AG04450 (cell line): ENCODE results near the gene RGS1. TPM values are rescaled to one million over a fixed set of nuclear protein-coding genes. Genes with fewer than 3 reads are reported as not detected.
"Not testable (repeated sequence)": the region's sequence is repeated elsewhere in the genome, so short reads cannot be mapped to it uniquely, and the experiment has no call there.

Experiments
- CTCF ChIA-PET: fragments of 300-600, 350-600 bp; formaldehyde crosslinking; extraction: SDS; loops from one replicate; lab custom pipeline; 2022; ENCODE audit warnings: antibody characterized with exemption, inconsistent platforms; lab: Charles Lee
- POLR2A ChIA-PET: fragments of 350-600 bp; formaldehyde crosslinking; extraction: SDS; loops from one replicate; lab custom pipeline; 2021; ENCODE audit warnings: antibody characterized with exemption, inconsistent platforms; lab: Yijun Ruan, JAX
- DNase-seq: peaks from one replicate; pipeline ENCODE4 v3.0.0-alpha.2; 2011; ENCODE audit warnings: low read depth, low spot score
- H3K27ac ChIP-seq: one replicate; pipeline ENCODE4 v1.5.1; 2012; ENCODE audit warnings: low read depth, low read length, control low read depth
- H3K27me3 ChIP-seq: one replicate; pipeline ENCODE4 v1.6.0; 2012; ENCODE audit warnings: low read length; ENCODE audit not compliant: control insufficient read depth, insufficient read depth
- H3K4me3 ChIP-seq: 2 replicates; pipeline ENCODE4 v1.5.1; 2011; ENCODE audit warnings: mild to moderate bottlenecking, low read depth, low read length, control low read depth
- H3K9me3 ChIP-seq: 2 replicates; pipeline ENCODE4 v1.5.1; 2012; ENCODE audit warnings: low read length; ENCODE audit not compliant: control insufficient read depth, insufficient read depth
- CTCF ChIP-seq: IDR thresholded peaks from 2 replicates; pipeline ENCODE4 v1.5.1; 2011; ENCODE audit warnings: low read depth, low read length, control low read depth, inconsistent platforms
- polyA plus RNA-seq: library from polyadenylated mRNA; depleted of rRNA; stranded (reverse); fragments of >200 nt; gene quantifications from 2 replicates; pipeline ENCODE4 v1.2.3, GENCODE V29; 2011

Gene RGS1
- polyA plus RNA-seq, 1 experiment = not detected

GRCh38 chr1:192530254-192530653 lies 45.3 kb upstream of the RGS1 start:
- no peaks in the 10 kb centered on the region for H3K27me3 ChIP-seq
- POLR2A ChIA-PET = interaction anchor here (1.8 kb wide), 1 partner anchor 9 kb away, joined by 6 read pairs; no protein-coding TSS in a partner anchor
- H3K9me3 ChIP-seq = no peaks in the 10 kb centered on the region
- no peak overlapping the region for H3K4me3 ChIP-seq
- DNase-seq = no peak
- no peak overlapping the region for H3K27ac ChIP-seq
- TF ChIP-seq CTCF = no peak
- CTCF ChIA-PET = no interaction called here

GRCh38 chr1:192531037-192531703 lies 44.4 kb upstream of the RGS1 start:
- H3K9me3 ChIP-seq, CTCF ChIA-PET, H3K4me3 ChIP-seq, H3K27ac ChIP-seq, H3K27me3 ChIP-seq: not testable (repeated sequence)
- peak; percentile 80 for DNase-seq
- POLR2A ChIA-PET = interaction anchor here (1.0 kb wide), 1 partner anchor 9 kb away, joined by 3 read pairs; no protein-coding TSS in a partner anchor

GRCh38 chr1:192534666-192535065 lies 40.9 kb upstream of the RGS1 start:
- H3K27me3 ChIP-seq = no peaks in the 10 kb centered on the region
- H3K4me3 ChIP-seq = no peak overlapping the region
- TF ChIP-seq CTCF = no peak
- ChIA-PET CTCF (no interaction called here), POLR2A (no interaction called here)
- no peak overlapping the region for H3K27ac ChIP-seq
- H3K9me3 ChIP-seq = no peaks in the 10 kb centered on the region
- DNase-seq = no peak

GRCh38 chr1:192535916-192536664 lies 39.5 kb upstream of the RGS1 start:
- H3K9me3 ChIP-seq = no peaks in the 10 kb centered on the region
- ChIA-PET POLR2A (no interaction called here), CTCF (no interaction called here)
- no peak for TF ChIP-seq CTCF
- H3K27ac ChIP-seq = no peak overlapping the region
- no peaks in the 10 kb centered on the region for H3K27me3 ChIP-seq
- no peak overlapping the region for H3K4me3 ChIP-seq
- no peak for DNase-seq

- ChIA-PET POLR2A (interaction anchor here (0.8 to 1.7 kb wide), 6 partner anchors 7 to 162 kb away, joined by 3 to 6 read pairs (median 4); no protein-coding TSS in a partner anchor), CTCF (interaction anchor here (0.6 to 2.6 kb wide), 4 partner anchors 44 to 188 kb away, joined by 3 to 10 read pairs (median 3); no protein-coding TSS in a partner anchor)
- DNase-seq = no peak
- Histone ChIP-seq H3K9me3 (no peaks in the 10 kb centered on the region), H3K27me3 (no peaks in the 10 kb centered on the region), H3K27ac (peak overlapping the region; percentile 94), H3K4me3 (no peak overlapping the region)
- no peak for TF ChIP-seq CTCF
Observed at GRCh38 chr1:192538407-192539296, 36.9 kb upstream of the RGS1 start.
